Measurements from ENCODE around the gene VPS13D. TPM values are rescaled to one million over a fixed set of nuclear protein-coding genes. Genes with fewer than 3 reads are reported as not detected.

The VPS13D gene
- total and polyA plus RNA-seq, 4 donors: 10.2 to 68.3 (median 12.6) TPM

GRCh38 chr1:12341667-12342066 is 111.8 kb downstream of the VPS13D start:
- H3K4me1 ChIP-seq (ENCODE audit: control insufficient read depth in 4 of 4, insufficient read depth in 4 of 4, low read length in 3 of 4): peaks cover 0 to 23% (median 12%) of the 10 kb centered on the region in 4 donors
- H3K4me3 ChIP-seq (ENCODE audit: low read depth in 1 of 3, low read length in 3 of 3): no peak overlapping the region
- no peak for DNase-seq (ENCODE audit: low spot score)
- H3K36me3 ChIP-seq (ENCODE audit: control insufficient read depth in 4 of 4, insufficient read depth in 3 of 4, low read depth in 1 of 4, low read length in 3 of 4): peaks cover 6 to 14% (median 7%) of the 10 kb centered on the region in 4 donors
- no peak overlapping the region for H3K27ac ChIP-seq (ENCODE audit: low read depth in 1 of 2, low read length in 2 of 2)
- H3K27me3 ChIP-seq (ENCODE audit: control insufficient read depth in 4 of 4, insufficient read depth in 4 of 4, low read length in 3 of 4): no peaks in the 10 kb centered on the region
- TF ChIP-seq HNF4A (conservative IDR thresholded peaks at IDR 0.05): no peak
- no peak for TF ChIP-seq HNF4G (IDR thresholded peaks at IDR 0.05)
- TF ChIP-seq NR2F2 (IDR thresholded peaks at IDR 0.05): no peak
- no peak for TF ChIP-seq FOXA1 (IDR thresholded peaks at IDR 0.05)
- TF ChIP-seq YY1 (IDR thresholded peaks at IDR 0.05): no peak
- no peak overlapping the region for H3K9ac ChIP-seq (ENCODE audit: low read depth in 1 of 2, low read length in 2 of 2)
- WGBS: 86% methylated on average over 6 of the region's 6 CpGs
- H3K9me3 ChIP-seq (ENCODE audit: control insufficient read depth in 4 of 4, low read length in 3 of 4): no peaks in the 10 kb centered on the region

- DNase-seq (ENCODE audit: low spot score): no peak
- no peaks in the 10 kb centered on the region for H3K27me3 ChIP-seq (ENCODE audit: control insufficient read depth in 4 of 4, insufficient read depth in 4 of 4, low read length in 3 of 4)
- TF ChIP-seq ZBTB33 (IDR thresholded peaks at IDR 0.05): no peak
- no peak for TF ChIP-seq REST (IDR thresholded peaks at IDR 0.05)
- no peak for TF ChIP-seq FOXA1 (IDR thresholded peaks at IDR 0.05)
- TF ChIP-seq CTCF (IDR thresholded peaks at IDR 0.05; ENCODE audit: low read depth, low read length, missing input control): no peak
- TF ChIP-seq NR2F2 (IDR thresholded peaks at IDR 0.05): no peak
- TF ChIP-seq RXRA (IDR thresholded peaks at IDR 0.05): no peak
- TF ChIP-seq RAD21 (IDR thresholded peaks at IDR 0.05): no peak
- no peak for TF ChIP-seq SP1 (IDR thresholded peaks at IDR 0.05)
- TF ChIP-seq HNF4A (conservative IDR thresholded peaks at IDR 0.05): no peak
- TF ChIP-seq JUND (IDR thresholded peaks at IDR 0.05): no peak
- TF ChIP-seq EGR1 (IDR thresholded peaks at IDR 0.05; ENCODE audit: low read depth in 2 of 2): no peak
- no peak for TF ChIP-seq HNF4G (IDR thresholded peaks at IDR 0.05)
- no peak for TF ChIP-seq ATF3 (IDR thresholded peaks at IDR 0.05)
- TF ChIP-seq MAX (IDR thresholded peaks at IDR 0.05): no peak
- TF ChIP-seq GABPA (IDR thresholded peaks at IDR 0.05 in 1 of 2, conservative IDR thresholded peaks at IDR 0.05 in 1 of 2): no peak
- TF ChIP-seq TAF1 (conservative IDR thresholded peaks at IDR 0.05): no peak
- TF ChIP-seq YY1 (IDR thresholded peaks at IDR 0.05): no peak
- H3K9me3 ChIP-seq (ENCODE audit: control insufficient read depth in 4 of 4, low read length in 3 of 4): no peaks in the 10 kb centered on the region
- H3K9ac ChIP-seq (ENCODE audit: low read depth in 1 of 2, low read length in 2 of 2): no peak overlapping the region
- no peak overlapping the region for H3K27ac ChIP-seq (ENCODE audit: low read depth in 1 of 2, low read length in 2 of 2)
- no peak overlapping the region for H3K4me3 ChIP-seq (ENCODE audit: low read depth in 1 of 3, low read length in 3 of 3)
- peaks cover 4 to 14% (median 7%) of the 10 kb centered on the region in 4 donors for H3K36me3 ChIP-seq (ENCODE audit: control insufficient read depth in 4 of 4, insufficient read depth in 3 of 4, low read depth in 1 of 4, low read length in 3 of 4)
- peaks cover 2 to 29% (median 16%) of the 10 kb centered on the region in 4 donors for H3K4me1 ChIP-seq (ENCODE audit: control insufficient read depth in 4 of 4, insufficient read depth in 4 of 4, low read length in 3 of 4)
- WGBS: 84% methylated on average over 8 of the region's 8 CpGs
Observed at GRCh38 chr1:12342401-12343003, 112.7 kb downstream of the VPS13D start.

Data from liver (tissue), 9 donors.